OCI-LY7 (cell line): Measurements from ENCODE around the gene TOLLIP.

ENCODE experiments used
- EZH2phosphoT487 ChIP-seq: fragments of 200-600 bp; sonication (generic); IDR thresholded peaks from 2 replicates; pipeline ENCODE4 v1.6.1; 2018; ENCODE audit warnings: low read depth, borderline replicate concordance, mild to moderate bottlenecking, mixed run types, antibody characterized with exemption, low read length, moderate library complexity, mixed read lengths
- TF ChIP-seq, protein P1 (sequence below): fragments of 200-600 bp; sonication (generic); conservative IDR thresholded peaks from 2 replicates; pipeline ENCODE4 v1.5.1; 2014; ENCODE audit warnings: mild to moderate bottlenecking, antibody characterized with exemption, low read length, moderate library complexity, mixed read lengths

DNA sequence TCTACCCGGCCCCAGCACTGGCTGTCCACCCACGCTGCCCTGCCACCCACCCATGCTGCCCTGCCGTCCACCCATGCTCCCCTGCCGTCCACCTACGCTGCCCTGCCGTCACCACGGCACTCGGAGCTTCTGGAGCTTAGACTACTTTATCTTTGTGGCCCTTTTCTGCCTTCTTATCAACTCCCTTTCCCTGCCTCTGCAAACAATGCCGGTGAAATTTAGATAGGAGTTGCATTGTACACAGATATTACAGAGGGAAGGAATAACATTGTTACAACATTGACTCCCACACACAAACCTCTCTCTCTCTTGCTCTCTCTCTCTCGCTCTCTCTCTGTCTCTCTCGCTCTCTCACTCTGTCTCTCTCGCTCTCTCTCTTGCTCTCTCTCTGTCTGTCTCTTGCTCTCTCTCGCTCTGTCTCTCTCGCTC is 46.6 kb upstream of the TOLLIP start:
- TF ChIP-seq, protein P1, sequence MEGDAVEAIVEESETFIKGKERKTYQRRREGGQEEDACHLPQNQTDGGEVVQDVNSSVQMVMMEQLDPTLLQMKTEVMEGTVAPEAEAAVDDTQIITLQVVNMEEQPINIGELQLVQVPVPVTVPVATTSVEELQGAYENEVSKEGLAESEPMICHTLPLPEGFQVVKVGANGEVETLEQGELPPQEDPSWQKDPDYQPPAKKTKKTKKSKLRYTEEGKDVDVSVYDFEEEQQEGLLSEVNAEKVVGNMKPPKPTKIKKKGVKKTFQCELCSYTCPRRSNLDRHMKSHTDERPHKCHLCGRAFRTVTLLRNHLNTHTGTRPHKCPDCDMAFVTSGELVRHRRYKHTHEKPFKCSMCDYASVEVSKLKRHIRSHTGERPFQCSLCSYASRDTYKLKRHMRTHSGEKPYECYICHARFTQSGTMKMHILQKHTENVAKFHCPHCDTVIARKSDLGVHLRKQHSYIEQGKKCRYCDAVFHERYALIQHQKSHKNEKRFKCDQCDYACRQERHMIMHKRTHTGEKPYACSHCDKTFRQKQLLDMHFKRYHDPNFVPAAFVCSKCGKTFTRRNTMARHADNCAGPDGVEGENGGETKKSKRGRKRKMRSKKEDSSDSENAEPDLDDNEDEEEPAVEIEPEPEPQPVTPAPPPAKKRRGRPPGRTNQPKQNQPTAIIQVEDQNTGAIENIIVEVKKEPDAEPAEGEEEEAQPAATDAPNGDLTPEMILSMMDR = no peak
- no peak for TF ChIP-seq EZH2phosphoT487
